MM.1S (cell line): ENCODE measurements around the gene CYP4V2.

Experiments
- DNase-seq: peaks from one replicate; pipeline ENCODE4 v3.0.0-alpha.2; 2015
- H2AFZ ChIP-seq: fragments of 300-600 bp; sonication (generic); 2 replicates; pipeline ENCODE4 v1.6.0; 2016; ENCODE audit warnings: antibody characterized with exemption, low read length
- H3F3A ChIP-seq: fragments of 300-600 bp; sonication (generic); 2 replicates; pipeline ENCODE4 v1.6.1; 2016; ENCODE audit warnings: mild to moderate bottlenecking, antibody characterized with exemption, low read length, moderate library complexity, mixed read lengths; ENCODE audit not compliant: insufficient read depth
- H3K27ac ChIP-seq: fragments of 300-600 bp; sonication (generic); 2 replicates; pipeline ENCODE4 v1.5.1; 2016; ENCODE audit warnings: mild to moderate bottlenecking, low read length
- H3K27me3 ChIP-seq: fragments of 300-600 bp; sonication (generic); replicated peaks from 2 replicates; pipeline ENCODE4 v1.6.0; 2016; ENCODE audit warnings: low read length; ENCODE audit not compliant: insufficient read depth
- H3K36me3 ChIP-seq: fragments of 300-600 bp; sonication (generic); replicated peaks from 2 replicates; pipeline ENCODE4 v1.6.1; 2016; ENCODE audit warnings: mild to moderate bottlenecking, low read length, mixed read lengths; ENCODE audit not compliant: insufficient read depth
- H3K4me1 ChIP-seq: fragments of 300-600 bp; sonication (generic); 2 replicates; pipeline ENCODE4 v1.6.1; 2016; ENCODE audit warnings: low read length, mixed read lengths
- H3K4me2 ChIP-seq: fragments of 300-600 bp; sonication (generic); 2 replicates; pipeline ENCODE4 v1.6.0; 2016; ENCODE audit warnings: low read depth, low read length
- H3K4me3 ChIP-seq: fragments of 300-600 bp; sonication (generic); 2 replicates; pipeline ENCODE4 v1.5.1; 2016; ENCODE audit warnings: low read length, mixed read lengths
- H3K79me2 ChIP-seq: fragments of 300-600 bp; sonication (generic); 2 replicates; pipeline ENCODE4 v1.6.1; 2016; ENCODE audit warnings: mixed run types, low read length, mixed read lengths
- H3K9ac ChIP-seq: fragments of 300-600 bp; sonication (generic); 2 replicates; pipeline ENCODE4 v1.6.1; 2016; ENCODE audit warnings: low read length, mixed read lengths
- H3K9me2 ChIP-seq: fragments of 300-600 bp; sonication (generic); replicated peaks from 2 replicates; pipeline ENCODE4 v1.6.1; 2016; ENCODE audit warnings: mild to moderate bottlenecking, low read length, mixed read lengths; ENCODE audit not compliant: insufficient read depth
- H3K9me3 ChIP-seq: fragments of 300-600 bp; sonication (generic); replicated peaks from 2 replicates; pipeline ENCODE4 v1.6.1; 2016; ENCODE audit warnings: mild to moderate bottlenecking, low read length, mixed read lengths; ENCODE audit not compliant: insufficient read depth
- H4K20me1 ChIP-seq: fragments of 300-600 bp; sonication (generic); 2 replicates; pipeline ENCODE4 v1.6.1; 2016; ENCODE audit warnings: mild to moderate bottlenecking, low read length, moderate library complexity, mixed read lengths; ENCODE audit not compliant: insufficient read depth
- EZH2 ChIP-seq: fragments of 300-600 bp; sonication (generic); optimal IDR thresholded peaks from 2 replicates; pipeline ENCODE3; 2017; ENCODE audit warnings: low read depth, mild to moderate bottlenecking, antibody characterized with exemption, low read length, mixed read lengths
- EZH2phosphoT487 ChIP-seq: fragments of 300-600 bp; sonication (generic); IDR thresholded peaks from 2 replicates; pipeline ENCODE4 v1.6.1; 2018; ENCODE audit warnings: antibody characterized with exemption, low read length
- TF ChIP-seq, protein P1 (sequence below): fragments of 300-600 bp; sonication (generic); IDR thresholded peaks from 2 replicates; pipeline ENCODE4 v1.5.1; 2016; ENCODE audit warnings: antibody characterized with exemption, low read length, mixed read lengths

Gene CYP4V2

DNA sequence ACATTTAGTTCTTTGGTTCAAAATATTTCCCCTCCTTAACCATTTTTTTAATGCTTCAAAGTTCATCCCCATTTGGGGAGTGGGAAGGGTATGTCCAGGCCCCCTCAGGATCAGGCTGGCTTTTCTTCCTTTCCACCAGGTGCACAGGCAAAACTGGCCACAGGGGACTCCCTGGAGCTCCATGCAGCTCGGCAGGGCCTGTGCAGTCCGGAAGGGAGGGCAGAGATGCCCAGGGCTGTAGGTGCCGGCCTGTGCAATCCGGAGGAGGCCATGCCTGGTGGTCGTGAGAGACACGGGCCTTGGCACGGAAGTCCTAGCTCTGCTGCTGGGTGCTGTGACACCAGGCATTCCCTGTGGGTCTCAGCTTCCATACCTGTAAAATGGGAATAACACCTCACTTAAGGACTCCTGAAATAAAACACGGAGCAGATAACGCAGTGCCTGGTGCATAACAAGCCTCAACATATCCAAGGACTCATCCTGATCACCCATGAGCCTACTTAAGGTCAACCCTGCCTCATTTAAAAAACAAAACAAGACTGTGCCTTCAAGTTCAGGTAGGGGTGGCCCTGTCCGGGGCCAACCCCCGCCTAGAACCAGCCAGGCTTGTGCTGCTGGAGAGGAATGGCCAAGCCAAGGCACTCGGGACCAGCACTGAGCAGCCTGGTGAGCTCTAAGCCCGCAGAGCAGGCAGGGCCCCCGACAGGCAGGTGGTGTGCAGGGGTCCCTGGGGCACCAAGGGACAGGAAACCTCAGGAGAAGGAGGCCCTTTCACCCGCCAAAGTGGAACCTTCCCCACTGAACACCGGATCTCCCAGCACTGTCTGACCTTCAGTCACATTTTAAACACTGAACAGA lies 21.2 kb upstream of the CYP4V2 start:
- no peak for DNase-seq
- TF ChIP-seq EZH2phosphoT487 (no peak), EZH2 (no peak)
- TF ChIP-seq, protein P1, sequence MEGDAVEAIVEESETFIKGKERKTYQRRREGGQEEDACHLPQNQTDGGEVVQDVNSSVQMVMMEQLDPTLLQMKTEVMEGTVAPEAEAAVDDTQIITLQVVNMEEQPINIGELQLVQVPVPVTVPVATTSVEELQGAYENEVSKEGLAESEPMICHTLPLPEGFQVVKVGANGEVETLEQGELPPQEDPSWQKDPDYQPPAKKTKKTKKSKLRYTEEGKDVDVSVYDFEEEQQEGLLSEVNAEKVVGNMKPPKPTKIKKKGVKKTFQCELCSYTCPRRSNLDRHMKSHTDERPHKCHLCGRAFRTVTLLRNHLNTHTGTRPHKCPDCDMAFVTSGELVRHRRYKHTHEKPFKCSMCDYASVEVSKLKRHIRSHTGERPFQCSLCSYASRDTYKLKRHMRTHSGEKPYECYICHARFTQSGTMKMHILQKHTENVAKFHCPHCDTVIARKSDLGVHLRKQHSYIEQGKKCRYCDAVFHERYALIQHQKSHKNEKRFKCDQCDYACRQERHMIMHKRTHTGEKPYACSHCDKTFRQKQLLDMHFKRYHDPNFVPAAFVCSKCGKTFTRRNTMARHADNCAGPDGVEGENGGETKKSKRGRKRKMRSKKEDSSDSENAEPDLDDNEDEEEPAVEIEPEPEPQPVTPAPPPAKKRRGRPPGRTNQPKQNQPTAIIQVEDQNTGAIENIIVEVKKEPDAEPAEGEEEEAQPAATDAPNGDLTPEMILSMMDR, result no peak
- Histone ChIP-seq H4K20me1 (no peaks in the 10 kb centered on the region), H2AFZ (no peak overlapping the region), H3K36me3 (no peaks in the 10 kb centered on the region), H3K9me3 (no peaks in the 10 kb centered on the region), H3K4me1 (peaks cover 12% of the 10 kb centered on the region), H3K4me2 (no peak overlapping the region), H3K4me3 (no peak overlapping the region), H3K9me2 (no peaks in the 10 kb centered on the region), H3K79me2 (no peaks in the 10 kb centered on the region), H3K9ac (no peak overlapping the region), H3K27ac (no peak overlapping the region), H3F3A (peaks cover 10% of the 10 kb centered on the region), H3K27me3 (no peaks in the 10 kb centered on the region)

DNA sequence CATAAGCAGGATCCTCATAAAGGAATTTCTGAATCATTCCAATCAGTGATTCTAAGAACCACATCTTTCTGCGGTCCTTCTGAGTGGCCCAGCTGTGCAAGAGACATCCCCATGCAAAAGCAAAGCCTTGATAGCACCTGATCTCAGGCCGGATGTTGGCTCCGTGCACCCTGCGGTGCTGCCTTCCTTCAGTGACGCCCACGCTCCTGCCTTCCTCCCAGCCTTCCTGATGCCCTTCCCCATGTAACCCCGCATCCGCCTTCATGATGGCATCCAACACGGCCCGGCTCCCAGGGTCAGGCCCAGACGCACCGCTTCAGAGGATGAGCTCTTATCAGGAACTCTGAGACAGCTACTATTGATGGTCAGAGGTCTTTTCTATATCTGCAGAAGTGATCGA lies 20.4 kb upstream of the CYP4V2 start:
- H3K4me1 ChIP-seq, result peaks cover 12% of the 10 kb centered on the region
- TF ChIP-seq EZH2phosphoT487, result no peak
- TF ChIP-seq, protein P1, result no peak
- TF ChIP-seq EZH2, result no peak
- no peak overlapping the region for H3K27ac ChIP-seq

DNA sequence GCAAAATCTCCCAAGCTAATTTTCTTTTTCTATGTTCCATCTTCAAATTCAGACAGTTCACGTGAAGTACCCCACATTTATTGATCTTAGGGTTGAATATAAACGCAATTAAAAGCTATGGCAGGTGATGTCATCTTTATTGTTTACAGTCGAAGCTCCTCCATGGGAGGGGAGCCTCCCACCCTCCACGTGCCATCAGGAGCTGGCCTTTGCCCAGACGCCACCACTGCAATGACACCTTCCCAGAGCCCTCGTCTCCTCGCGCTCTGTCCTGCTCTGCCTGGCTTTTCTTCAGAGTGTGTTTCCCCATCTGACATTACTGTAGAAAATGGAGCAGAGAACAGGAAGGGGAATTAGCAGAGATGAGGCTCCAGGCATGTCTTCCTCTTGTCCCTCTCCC lies 18.8 kb upstream of the CYP4V2 start:
- H3K27ac ChIP-seq, result no peak overlapping the region
- no peaks in the 10 kb centered on the region for H3K79me2 ChIP-seq
- peaks cover 2% of the 10 kb centered on the region for H3F3A ChIP-seq
- peaks cover 3% of the 10 kb centered on the region for H3K4me1 ChIP-seq
- no peak for TF ChIP-seq EZH2phosphoT487
- no peak for TF ChIP-seq EZH2
- TF ChIP-seq, protein P1, result no peak
- no peak overlapping the region for H3K9ac ChIP-seq
- H3K4me2 ChIP-seq, result no peak overlapping the region
- H3K36me3 ChIP-seq, result no peaks in the 10 kb centered on the region
- H2AFZ ChIP-seq, result no peak overlapping the region
- H4K20me1 ChIP-seq, result no peaks in the 10 kb centered on the region
- H3K9me2 ChIP-seq, result no peaks in the 10 kb centered on the region
- H3K9me3 ChIP-seq, result no peaks in the 10 kb centered on the region
- DNase-seq, result no peak
- no peak overlapping the region for H3K4me3 ChIP-seq
- H3K27me3 ChIP-seq, result no peaks in the 10 kb centered on the region

More for the DNA sequence above, 20.4 kb upstream of the CYP4V2 start:
- Histone ChIP-seq H3K4me3 (no peak overlapping the region), H3K9me3 (no peaks in the 10 kb centered on the region), H3K79me2 (no peaks in the 10 kb centered on the region), H3K27me3 (no peaks in the 10 kb centered on the region), H3K36me3 (no peaks in the 10 kb centered on the region), H3F3A (peaks cover 10% of the 10 kb centered on the region), H3K4me2 (no peak overlapping the region), H2AFZ (no peak overlapping the region), H3K9ac (no peak overlapping the region), H3K9me2 (no peaks in the 10 kb centered on the region), H4K20me1 (no peaks in the 10 kb centered on the region)
- DNase-seq, result no peak
